Superior temporal gyrus (tissue), 1 donor: ENCODE measurements around the gene MAOB.

Experiments
- DNase-seq: peaks from one replicate; pipeline ENCODE4 v3.0.0-alpha.2; 2016; ENCODE audit errors: extremely low spot score

MAOB gene

DNA sequence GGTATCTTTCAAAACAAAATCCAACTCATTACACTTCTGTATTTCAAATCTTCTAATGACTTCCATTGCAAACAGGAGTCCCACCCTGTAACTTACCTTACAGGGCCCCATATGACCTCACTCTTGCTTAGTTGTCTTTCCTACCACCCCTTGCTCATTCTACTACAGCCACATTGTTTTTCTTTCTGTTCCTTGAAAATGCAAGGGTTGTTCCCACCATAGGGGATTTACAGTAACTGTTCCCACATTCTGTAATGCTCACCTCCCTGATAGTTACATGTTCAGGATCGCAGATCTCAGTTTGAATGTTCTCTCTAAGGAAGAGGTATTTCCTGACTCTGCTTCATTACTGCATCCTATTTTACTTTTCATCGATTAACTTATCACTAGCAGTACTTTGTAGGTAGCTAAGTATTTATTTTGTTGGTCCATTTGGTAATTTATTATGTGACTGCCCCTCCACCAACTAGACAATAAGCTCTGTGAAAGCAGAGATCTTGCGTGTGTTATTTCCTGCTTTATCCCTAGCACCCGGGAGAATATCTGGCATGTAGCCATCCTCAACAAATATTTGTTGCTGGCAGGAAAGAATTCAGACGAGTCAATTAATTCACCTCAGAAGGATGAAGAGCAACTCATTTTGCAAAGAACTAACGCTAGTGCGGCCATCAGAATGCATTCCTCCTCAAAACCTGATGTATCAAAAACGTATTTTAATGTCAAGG is 21.4 kb downstream of the MAOB start:
- DNase-seq = no peak

GRCh38 chrX:43853225-43853828 is 28.9 kb downstream of the MAOB start:
- no peak for DNase-seq

- peak; percentile 26 for DNase-seq
Observed at GRCh38 chrX:43850629-43851028, 31.6 kb downstream of the MAOB start.

- no peak for DNase-seq
Observed at GRCh38 chrX:43849173-43849572, 33.1 kb downstream of the MAOB start.

DNA sequence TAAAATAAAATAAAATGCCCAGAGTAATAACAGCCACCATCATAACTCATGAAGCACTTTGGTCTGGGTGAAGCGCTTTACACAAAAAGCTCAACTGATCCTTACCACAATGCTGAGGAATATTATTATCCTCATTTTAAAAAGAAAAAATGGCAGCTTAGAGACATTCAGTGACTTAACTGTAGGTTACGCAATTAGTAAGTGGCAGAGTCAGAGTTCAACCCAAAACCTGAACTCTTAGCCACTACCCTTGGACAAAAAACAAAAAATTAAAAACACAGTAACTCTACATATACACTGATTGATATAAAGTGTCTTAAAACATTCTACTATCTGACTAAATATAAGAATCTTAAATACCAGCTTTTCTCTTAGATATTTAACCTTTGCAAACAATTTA is 34.9 kb downstream of the MAOB start:
- no peak for DNase-seq

DNA sequence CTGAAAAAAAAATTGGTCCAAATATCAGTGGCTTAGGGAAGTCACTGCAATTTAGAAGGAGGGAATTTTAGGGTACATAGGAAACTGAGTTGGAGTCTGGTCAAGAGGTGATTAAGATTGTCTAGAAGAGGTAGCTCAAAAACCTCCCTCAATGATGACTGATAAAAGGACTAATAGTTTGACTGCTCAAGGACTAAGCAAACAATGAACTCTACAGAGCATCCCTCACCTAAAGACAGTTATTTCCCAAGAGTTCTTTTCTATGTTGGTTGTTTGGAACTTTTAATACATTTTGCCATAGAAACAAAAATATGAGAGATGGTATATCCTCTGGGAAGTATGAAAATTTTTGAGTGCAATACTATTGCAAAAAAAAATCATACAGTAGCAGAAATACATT is 35.7 kb downstream of the MAOB start:
- DNase-seq = no peak

- no peak for DNase-seq
Observed at GRCh38 chrX:43845776-43846175, 36.5 kb downstream of the MAOB start.

DNA sequence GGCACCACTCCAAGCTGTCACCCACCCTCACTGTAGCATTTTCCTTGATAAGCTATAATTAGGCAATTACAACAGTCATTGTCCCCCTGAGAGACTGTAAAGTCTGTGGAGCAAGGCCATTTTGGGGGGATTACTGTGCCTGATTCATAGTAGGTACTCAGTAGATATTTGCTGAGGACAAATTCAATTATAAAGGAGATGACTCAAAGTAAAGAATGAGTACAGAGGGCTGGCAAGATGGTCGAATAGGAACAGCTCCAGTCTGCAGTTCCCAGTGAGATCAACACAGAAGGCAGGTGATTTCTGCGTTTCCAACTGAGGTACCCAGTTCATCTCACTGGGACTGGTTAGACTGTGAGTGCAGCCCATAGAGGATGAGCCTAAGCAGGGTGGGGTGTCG is 42.0 kb downstream of the MAOB start:
- DNase-seq = no peak

- DNase-seq = peak; percentile 68
Observed at GRCh38 chrX:43836435-43837184, 45.6 kb downstream of the MAOB start.

DNA sequence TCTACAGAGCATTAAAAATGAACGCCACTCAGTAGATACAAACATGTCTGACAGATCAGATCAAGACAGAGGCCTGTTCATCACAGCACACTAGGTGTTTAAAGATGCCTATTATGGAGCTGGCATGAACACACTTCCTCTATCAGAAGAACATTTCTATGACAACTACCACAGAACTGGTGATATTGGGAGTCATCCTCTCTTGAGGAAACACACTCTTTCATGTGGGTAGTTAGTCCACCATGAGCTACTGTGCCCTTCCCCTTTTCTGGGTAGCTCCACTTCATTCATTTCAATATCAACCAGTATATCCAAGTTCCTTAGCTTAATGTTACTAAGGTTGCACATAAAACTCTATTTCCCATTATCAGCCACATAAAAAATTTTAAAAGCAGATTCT is 46.7 kb downstream of the MAOB start:
- DNase-seq = no peak

GRCh38 chrX:43827791-43828190 is 54.5 kb downstream of the MAOB start:
- DNase-seq = no peak

GRCh38 chrX:43822014-43822413 is 60.2 kb downstream of the MAOB start:
- peak; percentile 23 for DNase-seq

- DNase-seq = no peak
Observed at GRCh38 chrX:43817444-43817843, 64.8 kb downstream of the MAOB start.

DNA sequence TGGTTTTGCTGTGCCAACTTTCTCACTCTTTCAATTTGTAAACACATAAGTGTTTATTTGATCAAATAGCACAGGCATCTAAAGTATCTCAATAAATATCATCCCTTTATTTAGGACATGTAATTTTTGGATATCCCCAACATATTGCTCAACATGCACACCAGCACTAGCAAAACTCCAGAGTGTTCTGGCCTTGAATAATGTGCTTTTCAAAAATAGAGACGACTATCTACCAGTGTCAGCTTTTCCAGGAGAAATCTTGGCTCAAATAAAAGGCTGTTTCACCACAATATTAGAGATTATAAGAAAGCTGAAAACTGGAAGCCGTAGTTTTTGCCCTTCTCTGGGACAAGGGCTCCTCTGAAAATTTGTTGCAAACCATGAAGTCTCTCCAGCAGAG is 67.0 kb downstream of the MAOB start:
- DNase-seq = no peak

- DNase-seq = no peak
Observed at GRCh38 chrX:43813898-43814297, 68.4 kb downstream of the MAOB start.

- DNase-seq = no peak
Observed at GRCh38 chrX:43813319-43813718, 68.9 kb downstream of the MAOB start.

DNA sequence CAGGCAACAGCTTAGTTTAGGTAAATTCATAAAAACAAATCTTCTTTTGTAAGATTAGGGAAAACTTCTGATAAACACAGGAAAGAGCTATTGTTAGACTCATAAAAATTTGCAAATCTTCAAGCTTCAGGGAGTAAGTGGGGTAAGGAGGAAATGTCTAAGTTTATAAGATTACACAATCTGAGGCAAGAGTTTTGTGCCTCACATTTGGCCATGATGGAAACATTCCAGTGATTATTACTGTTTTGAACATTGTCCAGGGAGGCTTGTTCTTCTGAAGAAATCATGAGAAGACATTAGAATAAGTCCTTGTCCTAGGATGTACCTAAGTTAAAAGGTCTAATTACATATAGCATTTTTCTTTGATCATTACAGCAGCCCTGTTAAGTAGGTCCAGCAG is 72.8 kb downstream of the MAOB start:
- no peak for DNase-seq

DNA sequence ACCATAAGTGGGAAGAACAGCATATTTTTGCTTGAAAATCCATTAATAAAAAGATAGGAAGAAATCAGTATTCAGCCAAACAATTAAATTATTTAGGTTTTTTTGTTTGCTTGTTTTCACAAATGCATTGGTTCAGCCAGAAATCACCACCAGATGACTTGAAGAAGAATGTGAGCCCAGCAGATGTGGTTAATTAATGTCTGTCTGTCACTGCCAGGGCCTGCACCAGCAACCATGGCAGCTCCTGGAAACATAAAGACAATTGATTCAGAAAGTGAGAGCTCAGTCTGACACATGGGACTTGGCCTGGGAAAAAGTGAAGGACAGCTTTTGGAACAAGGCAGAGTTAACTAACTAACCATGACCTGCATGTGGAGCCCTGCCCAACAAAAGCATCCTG is 74.0 kb downstream of the MAOB start:
- DNase-seq = no peak

GRCh38 chrX:43805579-43805978 is 76.7 kb downstream of the MAOB start:
- no peak for DNase-seq

GRCh38 chrX:43804021-43804420 is 78.2 kb downstream of the MAOB start:
- no peak for DNase-seq

DNA sequence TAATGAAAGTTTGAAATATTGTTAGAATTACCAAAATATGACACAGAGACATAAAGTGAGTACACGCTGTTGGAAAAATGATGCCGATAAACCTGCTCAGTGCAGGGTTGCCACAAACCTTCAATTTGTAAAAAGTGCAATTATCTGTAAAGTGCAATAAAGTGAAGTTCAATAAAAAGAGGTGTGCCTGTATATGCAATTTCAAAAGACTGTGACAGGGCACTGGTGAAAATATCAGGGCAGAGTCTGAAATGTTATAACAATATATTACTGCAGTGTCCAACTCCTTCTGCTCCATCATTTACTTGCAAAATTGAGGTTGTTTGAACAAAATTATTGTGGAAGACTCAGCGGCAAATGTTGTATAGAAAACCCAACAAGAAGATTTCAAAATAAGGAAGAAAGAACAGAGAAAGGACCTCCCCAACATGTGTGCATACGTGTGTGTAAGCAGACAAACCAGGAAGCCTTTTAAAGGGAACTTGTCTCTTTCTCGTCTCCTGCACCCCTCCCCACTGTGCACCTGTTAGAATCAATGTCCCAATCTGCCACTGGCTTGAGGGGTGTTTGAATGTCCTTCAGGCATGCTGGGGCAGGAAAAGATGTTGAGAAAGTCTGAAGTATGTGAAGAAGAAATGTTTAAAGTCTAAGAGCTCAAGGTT is 96.2 kb downstream of the MAOB start:
- DNase-seq = no peak

GRCh38 chrX:43758044-43758443 is 124.2 kb downstream of the MAOB start:
- DNase-seq = no peak

GRCh38 chrX:43756076-43756475 is 126.2 kb downstream of the MAOB start:
- DNase-seq = no peak
